Left cardiac atrium (tissue), 4 donors: ENCODE measurements around the gene TSC22D4. TPM values are rescaled to one million over a fixed set of nuclear protein-coding genes. Genes with fewer than 3 reads are reported as not detected.
A peak's percentile ranks its signal among the peaks of the same experiment; 100 is the strongest.
"Not testable (repeated sequence)": the region's sequence is repeated elsewhere in the genome, so short reads cannot be mapped to it uniquely, and the experiment has no call there.

ENCODE experiments used
- ATAC-seq, 2 donors: fragments of 200-7000 bp; cut with Tn5 transposase; one replicate each; pipeline ENCODE4 v1.9.1; 2020; ENCODE audit warnings: mild to moderate bottlenecking in 2 of 2, moderate library complexity in 2 of 2
- DNase-seq: peaks from one replicate; pipeline ENCODE4 v3.0.0-alpha.2; 2020
- intact Hi-C, 2 donors: fragments of 100-400 bp; cut with DNase I; formaldehyde crosslinking; loops; one replicate each; pipeline versions ENCODE4 v1.14.1 to v1.15.1; 2022 to 2023
- long read RNA-seq: library from polyadenylated mRNA; unstranded; transcript quantifications from one replicate; pipeline ENCODE4 v2.0.0, GENCODE V29; 2021
- total RNA-seq, 2 donors: library from RNA; stranded (reverse); fragmentation: NEBNext Ultra II Directional; extraction: Animal tissue kit (Norgen Biotek cat#: 25700); gene quantifications; one replicate each; pipeline ENCODE4 v1.2.1, GENCODE V29; 2021
- donor health status: DM: no; HTN: yes; CAD: no.
- donor health status: DM: no; HTN: yes; CAD: no; lungs with severe emphysema.
- donor health status: DM: yes; HTN: yes; CAD: no.
- donor health status: Dilated cardiomyopathy.

TSC22D4 gene
- total RNA-seq = 10 to 100 TPM; 31.3 to 36.2 TPM
- long read RNA-seq, partial matches to known transcripts = 8 of 11 reads
- long read RNA-seq, other reads (novel, unspliced or antisense) = 3 of 11 reads

DNA sequence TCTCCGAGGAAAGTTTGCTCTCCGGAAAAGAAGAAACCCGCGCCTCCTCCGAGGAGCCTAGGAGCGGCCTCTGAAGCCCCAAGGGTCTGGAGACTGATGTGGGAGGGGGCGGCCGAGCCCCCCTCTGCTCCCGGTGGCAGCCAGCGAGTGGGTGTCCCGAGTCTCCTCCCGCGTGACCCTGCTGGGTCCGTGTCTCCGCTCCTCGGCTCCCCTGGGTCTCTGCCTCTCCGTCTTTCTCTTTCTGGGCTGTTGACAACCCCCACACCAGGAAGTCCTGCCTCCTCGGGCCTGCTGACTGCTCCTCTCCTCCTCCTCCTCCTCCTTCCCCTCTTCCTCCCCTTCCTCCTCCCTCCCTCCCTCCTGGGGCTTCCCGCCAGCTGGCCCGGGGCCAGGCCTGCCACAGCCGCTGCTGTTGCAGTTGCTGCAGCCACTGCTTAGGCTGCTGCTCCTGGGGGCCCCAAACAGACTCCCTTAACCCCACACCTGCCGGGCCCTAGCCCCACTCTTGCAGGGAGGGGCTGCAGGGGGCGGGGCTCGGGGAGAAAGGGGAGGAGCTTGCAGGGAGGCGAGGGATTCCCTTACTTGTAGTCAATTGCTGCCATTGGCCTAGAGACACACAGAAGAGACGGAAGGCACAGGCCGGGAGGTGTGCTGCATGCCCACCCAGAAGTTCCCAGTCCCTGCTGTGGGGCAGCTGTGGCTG is at the start of gene TSC22D4:
TSS of gene TSC22D4 (minus strand) at position 257 of the 703 bp plus-strand sequence. CDS start 1,176 bp downstream, outside the sequence.
- DNase-seq (peak; percentile 91), ATAC-seq (peak; percentile 87 to 93)
- intact Hi-C loops = loop anchor here in 1 of 2 donors (5.0 kb wide), 2 partner anchors 68 to 213 kb away; partner anchors contain the start of gene GIGYF1

DNA sequence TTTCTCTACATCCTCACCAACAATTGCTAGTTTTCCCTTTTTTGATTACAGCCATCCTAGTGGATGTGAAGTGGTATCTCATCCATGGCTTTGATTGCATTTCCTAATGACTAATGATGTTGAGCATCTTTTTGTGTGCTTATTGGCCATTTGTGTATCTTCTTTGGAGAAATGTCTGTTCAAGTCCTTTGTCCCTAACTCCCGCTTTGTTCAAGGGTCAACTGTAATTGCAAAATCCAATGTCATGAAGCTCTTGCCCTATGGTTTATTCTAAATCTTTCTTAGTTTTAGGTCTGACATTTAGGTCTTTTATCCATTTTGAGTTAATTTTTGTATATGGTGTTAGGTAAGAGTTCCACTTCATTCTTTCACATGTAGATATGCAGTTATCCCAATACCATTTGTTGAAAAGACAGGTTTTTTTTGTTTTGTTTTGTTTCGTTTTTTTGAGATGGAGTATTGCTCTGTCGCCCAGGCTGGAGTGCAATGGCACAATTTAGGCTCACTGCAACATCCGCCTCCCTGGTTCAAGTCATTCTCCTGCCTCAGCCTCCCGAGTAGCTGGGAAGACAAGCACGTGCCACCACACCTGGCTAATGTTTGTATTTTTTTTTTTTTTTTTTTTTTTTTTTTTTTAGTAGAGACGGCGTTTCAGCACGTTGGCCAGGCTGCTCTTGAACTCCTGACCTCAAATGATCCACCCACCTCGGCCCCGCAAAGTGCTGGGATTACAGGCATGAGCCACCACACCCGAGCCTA is 49.3 kb upstream of the TSC22D4 start:
- DNase-seq, intact Hi-C loops, ATAC-seq: not testable (repeated sequence)

DNA sequence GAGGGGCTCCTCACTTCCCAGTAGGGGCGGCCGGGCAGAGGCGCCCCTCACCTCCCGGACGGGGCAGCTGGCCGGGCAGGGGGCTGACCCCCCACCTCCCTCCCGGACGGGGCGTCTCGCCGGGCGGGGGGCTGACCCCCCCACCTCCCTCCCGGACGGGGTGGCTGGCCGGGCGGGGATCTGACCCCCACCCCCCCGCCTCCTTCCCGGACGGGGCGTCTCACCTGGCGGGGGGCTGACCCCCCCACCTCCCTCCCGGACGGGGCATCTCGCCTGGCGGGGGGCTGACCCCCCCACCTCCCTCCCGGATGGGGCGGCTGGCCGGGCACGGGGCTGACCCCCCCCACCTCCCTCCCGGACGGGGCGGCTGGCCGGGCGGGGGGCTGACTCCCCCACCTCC is 44.2 kb upstream of the TSC22D4 start:
- DNase-seq, ATAC-seq, intact Hi-C loops: not testable (repeated sequence)

DNA sequence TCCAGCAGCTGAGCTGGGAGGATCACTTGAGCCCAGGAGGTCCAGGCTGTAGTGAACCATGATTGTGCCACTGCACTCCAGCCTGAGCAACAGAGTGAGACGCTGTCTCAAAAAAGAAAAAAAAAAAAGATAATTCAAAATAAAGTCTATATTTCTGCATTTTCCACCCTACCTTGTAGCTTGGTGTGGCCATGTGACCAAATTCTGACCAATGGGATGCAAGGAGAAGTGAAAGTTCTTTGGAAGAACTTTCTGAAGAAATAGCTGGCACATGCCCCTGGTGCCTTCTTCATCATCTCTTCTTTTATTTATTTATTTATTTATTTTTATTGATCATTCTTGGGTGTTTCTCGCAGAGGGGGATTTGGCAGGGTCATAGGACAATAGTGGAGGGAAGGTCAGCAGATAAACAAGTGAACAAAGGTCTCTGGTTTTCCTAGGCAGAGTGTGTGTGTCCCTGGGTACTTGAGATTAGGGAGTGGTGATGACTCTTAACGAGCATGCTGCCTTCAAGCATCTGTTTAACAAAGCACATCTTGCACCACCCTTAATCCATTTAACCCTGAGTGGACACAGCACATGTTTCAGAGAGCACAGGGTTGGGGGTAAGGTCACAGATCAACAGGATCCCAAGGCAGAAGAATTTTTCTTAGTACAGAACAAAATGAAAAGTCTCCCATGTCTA is 43.0 kb upstream of the TSC22D4 start:
- ATAC-seq, DNase-seq, intact Hi-C loops: not testable (repeated sequence)

DNA sequence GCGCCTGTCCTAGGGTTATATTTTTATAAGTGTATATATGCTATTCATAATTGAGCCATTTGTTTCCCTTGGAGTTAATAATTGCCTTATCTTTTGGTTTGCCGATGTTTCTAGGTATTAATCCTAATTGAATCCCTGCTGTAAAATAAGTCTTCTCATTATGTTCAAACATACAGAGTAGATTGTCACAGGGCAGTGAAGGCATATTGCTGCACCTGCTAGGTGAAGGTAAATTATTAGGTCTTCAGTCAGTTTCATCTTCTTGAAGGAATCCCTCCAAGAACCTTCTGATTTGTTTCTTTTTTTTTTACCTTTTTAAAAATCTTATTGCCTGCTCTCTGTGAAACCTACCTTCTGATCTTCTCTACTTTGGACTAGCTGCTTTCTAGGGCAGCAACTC is 42.1 kb upstream of the TSC22D4 start:
- DNase-seq (no peak), ATAC-seq (no peak)
- intact Hi-C loops = no loop called here

DNA sequence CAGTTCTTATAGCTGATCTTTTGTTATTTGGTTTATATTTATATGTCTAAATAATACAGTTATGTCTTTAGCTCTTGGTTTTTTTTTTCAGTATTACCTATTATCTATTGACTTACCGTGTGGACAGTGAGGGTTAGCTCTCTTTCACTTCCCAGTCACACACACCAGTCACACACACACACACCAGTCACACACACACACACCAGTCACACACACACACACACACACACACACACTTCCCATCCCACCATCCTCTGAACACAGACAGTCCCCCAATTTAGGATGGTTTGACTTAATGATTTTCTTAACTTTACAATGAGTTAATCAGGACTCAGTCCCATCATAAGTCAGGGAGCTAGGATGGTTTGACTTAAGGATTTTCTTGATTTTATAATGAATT is 41.1 kb upstream of the TSC22D4 start:
- no peak for ATAC-seq

DNA sequence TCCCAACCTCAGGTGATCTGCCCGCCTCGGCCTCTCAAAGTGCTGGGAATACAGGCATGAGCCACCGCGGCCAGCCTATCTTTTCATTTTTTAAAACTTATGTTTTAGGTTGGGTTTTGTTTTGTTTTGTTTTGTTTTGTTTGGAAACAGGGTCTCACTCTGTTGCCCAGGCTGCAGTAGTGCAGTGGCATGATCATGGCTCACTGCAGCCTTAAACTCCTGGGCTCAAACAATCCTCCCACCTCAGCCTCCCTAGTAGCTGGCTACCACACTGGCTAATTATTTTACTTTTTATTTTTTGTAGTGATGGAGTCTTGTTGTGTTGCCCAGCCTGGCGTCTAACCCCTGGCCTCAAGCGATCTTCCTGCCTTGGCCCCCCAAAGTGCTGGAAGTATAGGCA is 40.6 kb upstream of the TSC22D4 start:
- intact Hi-C loops = no loop called here
- DNase-seq = no peak
- no peak for ATAC-seq

More for the DNA sequence above, 41.1 kb upstream of the TSC22D4 start:
- intact Hi-C loops = no loop called here
- no peak for DNase-seq

DNA sequence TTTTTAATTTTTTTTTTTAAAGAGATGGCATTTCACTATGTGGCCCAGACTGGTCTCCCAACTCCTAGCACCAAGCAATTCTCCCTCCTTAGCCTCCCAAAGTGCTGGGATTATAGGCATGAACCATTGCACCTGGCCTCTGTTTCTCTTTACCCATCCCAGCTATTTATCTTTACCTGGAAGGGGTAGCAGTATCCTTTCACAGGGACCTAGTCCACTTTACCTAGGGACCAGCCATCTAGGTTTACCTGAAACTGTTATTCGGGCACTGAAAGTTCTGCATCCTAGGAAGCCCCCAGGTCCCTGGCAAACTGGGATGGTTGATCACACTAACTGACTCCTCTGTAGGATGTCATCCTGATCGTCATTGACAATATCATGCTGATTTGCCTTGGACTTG is 38.3 kb upstream of the TSC22D4 start:
- intact Hi-C loops = no loop called here
- ATAC-seq (no peak), DNase-seq (no peak)

DNA sequence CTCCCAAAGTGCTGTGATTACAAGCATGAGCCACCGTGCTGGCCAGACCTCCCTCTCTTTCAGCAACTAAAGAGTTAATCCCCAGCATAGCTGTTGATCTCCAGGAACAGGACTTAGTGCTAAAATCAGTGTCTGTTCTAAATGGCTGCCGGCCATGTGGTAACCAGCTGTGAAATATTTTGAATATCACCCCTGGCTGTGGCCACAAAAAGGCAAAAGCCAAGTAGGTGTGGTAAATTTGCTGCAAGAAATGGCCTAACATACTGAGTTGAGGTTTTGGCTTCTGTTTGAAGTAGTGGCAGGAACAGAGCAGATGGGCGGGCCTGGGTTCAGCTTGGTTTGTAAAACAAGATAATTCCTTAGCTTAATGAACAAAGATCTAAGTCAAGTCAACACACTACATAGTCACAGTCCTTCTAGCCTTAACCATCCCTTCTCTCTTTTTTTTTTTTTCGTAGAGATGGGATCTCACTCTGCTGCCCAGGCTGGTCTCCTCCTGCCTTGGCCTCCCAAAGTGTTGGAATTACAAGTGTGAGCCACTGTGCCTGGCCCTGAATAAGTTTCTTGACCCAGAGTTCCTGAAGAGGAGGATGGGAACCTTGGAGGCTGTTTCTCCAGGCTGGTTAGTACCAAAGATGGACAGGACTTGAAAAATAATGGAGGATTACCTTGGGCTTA is 37.3 kb upstream of the TSC22D4 start:
- ATAC-seq (peak; percentile 47 to 83), DNase-seq (peak; percentile 31)
- intact Hi-C loops = no loop called here

DNA sequence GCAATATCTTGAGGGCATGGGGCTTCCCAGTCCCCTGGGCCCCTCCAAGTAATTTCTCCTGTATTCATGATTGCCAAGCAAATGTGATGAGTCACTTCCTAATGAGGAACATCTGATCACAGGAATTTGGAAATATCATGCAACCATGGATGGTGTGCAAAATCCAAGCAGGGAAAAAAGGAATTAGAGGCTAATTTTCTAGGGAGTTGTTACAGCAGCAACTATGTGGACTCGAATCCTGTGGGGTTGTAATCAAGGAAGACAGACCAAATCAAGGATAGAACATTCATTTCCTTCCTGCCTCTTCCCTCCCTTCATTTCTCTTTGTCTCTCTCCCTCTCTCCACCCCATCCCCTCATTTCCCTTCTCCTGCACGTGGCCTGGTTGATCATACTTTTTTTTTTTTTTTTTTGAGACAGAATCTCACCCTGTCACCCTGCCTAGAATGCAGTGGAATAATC is 36.1 kb upstream of the TSC22D4 start:
- intact Hi-C loops = no loop called here
- ATAC-seq = peak; percentile 47 to 65
- no peak for DNase-seq

DNA sequence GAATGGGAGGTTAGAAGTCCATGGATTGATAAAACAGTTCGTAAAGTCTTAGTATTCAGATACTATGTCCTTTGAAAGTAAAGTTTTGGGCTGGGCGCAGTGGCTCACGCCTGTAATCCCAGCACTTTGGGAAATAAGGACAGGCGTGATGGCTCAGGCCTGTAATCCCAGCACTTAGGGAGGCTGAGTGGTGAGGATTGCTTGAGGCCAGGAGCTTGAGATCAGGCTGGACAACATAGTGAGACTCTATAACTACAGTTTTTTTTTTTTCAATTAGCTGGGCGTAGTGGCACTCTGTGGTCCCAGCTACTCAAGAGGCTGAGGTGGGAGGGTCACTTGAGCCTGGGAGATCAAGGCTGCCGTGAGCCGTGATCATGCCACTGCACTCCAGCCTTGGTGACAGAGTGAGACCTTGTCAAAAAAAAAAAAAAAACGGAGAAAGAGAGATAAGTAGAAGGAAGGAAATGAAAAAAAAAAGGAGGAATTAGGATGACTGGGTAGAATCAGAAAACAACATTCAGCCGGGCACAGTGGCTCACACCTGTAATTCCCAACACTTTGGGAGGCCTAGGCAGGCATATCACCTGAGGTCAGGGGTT is 34.3 kb upstream of the TSC22D4 start:
- intact Hi-C loops = no loop called here
- DNase-seq (no peak), ATAC-seq (no peak)

DNA sequence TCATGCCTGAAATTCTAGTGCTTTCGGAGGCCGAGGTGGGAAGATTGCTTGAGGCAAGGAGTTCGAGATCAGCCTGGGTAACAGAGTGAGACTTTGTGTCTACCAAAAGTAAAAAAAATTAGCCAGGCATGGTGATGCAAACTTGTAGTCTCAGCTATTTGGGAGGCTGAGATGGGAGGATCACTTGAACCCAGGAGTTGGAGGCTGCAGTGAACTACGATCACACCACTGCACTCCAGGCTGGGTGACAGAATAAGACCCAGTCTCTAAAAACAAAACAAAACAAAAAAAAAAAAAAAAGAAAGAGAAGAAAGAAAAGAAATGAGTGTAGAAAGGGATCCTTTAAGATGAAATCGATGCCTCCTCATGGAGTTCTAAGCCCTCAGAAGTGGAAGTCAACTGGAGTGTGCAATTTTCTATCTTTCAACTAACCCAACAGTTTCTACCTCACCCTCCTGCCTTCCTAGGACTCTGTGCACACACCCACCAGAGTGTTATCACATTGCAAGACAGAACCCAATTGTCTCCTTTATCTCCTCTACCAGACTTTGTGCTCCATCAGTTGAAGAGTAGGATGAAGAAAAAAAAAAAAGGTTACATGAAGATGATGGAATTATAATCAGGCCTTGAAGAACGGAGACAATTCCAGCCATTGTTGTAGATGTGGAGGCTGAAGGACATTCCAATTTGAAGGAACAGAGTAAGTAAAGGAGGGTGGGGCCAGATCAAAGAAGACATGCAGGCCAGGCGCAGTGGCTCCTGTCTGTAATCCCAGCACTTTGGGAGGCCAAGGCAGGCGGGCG is 31.6 kb upstream of the TSC22D4 start:
- intact Hi-C loops = no loop called here
- no peak for DNase-seq
- no peak for ATAC-seq

DNA sequence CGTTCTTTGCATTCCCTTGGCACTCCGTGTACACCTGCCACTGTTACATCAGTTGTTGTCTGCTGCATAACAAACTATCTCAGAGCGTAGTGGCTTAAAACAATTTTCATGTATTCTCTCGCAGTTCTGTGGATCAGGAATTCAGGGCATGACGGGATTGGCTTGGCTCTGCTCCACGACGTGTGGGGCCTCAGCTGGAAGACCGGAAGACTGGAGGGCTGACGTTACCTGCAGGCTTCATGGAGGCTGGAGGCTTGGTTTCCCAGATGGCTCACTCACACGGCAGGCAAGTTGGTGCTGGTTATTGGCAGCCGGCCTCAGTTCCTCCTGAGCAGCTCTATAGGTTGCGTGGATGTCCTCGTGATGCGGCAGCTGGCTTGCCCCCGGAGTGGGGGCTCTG is 30.2 kb upstream of the TSC22D4 start:
- DNase-seq = no peak
- intact Hi-C loops = no loop called here
- ATAC-seq = peak in 1 of 2 donors; percentile 67

DNA sequence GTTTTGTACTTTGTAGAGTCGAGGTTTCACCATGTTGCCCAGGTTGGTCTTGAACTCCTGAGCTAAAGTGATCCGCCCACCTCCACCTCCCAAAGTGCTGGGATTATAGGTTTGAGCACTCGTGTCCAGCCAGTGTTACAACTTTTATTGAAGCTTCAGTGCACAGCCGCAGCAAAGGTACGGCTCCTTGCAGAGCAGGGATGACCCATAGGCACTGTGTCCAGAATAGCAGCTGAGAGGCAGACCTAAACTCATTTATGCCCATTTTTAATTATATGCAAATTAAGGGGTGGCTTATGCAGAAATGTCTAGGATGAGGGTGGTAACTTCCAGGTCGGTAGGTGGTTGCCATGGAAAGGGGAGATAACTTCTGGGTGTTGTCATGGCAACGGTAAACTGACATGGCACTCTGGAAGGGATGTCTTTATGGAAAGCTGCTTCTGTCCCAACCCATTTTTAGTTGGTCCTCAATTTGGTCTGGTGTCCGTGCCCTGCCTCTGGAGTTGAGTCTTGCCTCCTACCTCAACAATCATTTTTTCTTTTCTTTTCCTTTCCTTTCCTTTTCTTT is 27.4 kb upstream of the TSC22D4 start:
- no peak for ATAC-seq
- intact Hi-C loops = no loop called here
- DNase-seq = no peak

DNA sequence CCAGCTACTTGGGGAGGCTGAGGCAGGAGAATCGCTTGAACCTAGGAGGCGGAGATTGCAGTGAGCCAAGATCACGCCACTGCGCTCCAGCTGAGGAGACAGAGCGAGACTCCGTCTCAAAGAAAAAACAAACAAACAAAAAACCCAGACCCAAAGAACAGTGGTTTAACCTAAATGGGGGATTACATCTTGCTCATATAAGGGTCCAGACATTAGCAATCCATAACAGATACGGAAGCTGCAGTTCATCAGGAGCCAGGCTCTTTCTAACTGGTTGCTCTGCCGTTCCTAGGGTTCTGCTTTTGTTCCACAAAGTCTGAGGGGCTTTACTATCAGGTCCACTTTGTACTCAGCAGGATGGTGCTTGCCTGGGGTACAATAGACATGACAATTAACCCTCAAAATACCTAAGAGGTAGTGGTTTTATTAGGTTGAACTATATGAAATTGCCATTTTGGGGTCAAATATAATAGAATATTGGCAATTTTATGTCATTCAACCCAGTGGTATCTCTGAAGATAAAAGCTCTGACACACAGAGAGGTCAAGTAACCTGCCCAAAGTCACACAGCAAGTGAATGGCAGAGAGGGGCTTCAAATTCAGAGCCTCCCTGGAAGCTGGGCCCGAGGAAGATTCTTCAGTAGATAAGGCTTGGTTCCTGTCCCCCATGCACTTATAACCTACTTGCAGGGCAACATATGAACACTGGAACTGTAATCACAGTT is 26.0 kb upstream of the TSC22D4 start:
- no peak for ATAC-seq
- intact Hi-C loops = no loop called here
- no peak for DNase-seq

DNA sequence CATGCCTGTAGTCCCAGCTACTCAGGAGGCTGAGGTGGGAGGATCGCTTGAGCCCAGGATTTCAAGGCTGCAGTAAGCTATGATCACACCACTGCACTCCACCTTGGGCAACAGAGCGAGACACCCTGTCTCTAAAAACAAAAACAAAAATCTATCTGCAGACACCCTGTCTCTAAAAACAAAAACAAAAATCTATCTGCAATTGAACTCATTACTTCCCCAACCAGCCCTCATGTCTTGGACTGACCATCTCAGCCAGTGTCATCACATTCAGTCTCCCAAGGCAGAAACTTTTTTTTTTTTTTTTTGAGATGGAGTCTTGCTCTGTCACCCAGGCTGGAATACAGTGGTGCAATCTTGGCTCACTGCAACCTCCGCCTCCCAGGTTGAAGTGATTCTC is 25.0 kb upstream of the TSC22D4 start:
- intact Hi-C loops, DNase-seq, ATAC-seq: not testable (repeated sequence)

DNA sequence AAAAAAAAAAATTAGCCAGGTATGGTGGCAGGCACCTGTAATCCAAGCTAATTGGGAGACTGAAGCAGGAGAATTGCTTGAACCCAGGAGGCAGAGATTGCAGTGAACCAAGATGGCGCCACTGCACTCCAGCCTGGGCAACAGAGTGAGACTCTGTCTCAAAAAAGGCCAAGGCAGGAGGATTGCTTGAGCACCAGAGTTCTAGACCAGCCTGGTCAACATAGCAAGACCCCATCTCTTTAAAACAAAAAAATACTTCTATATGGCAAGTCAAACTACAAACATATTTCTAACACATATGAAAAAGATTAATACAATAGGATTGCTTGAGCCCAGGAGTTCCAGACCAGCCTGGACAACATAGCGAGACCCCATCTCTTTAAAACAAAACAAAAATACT is 21.7 kb upstream of the TSC22D4 start:
- DNase-seq, intact Hi-C loops, ATAC-seq: not testable (repeated sequence)
